ENCODE data around the gene MAP7D2.

The MAP7D2 gene

GRCh38 chrX:20112022-20112774 is 4.5 kb downstream of the MAP7D2 start:
- no peak for DNase-seq (ENCODE audit: low read depth)

- no peak for DNase-seq (ENCODE audit: low read depth)
Measured at GRCh38 chrX:20111271-20111670, 5.4 kb downstream of the MAP7D2 start.

- DNase-seq (ENCODE audit: low read depth), result no peak
Measured at GRCh38 chrX:20101934-20102581, 14.6 kb downstream of the MAP7D2 start.

GRCh38 chrX:20091499-20091898 is 25.2 kb downstream of the MAP7D2 start:
- DNase-seq (ENCODE audit: low read depth), result no peak

GRCh38 chrX:20089845-20090244 is 26.9 kb downstream of the MAP7D2 start:
- no peak for DNase-seq (ENCODE audit: low read depth)

GRCh38 chrX:20080277-20080676 is 36.4 kb downstream of the MAP7D2 start:
- no peak for DNase-seq (ENCODE audit: low read depth)

GRCh38 chrX:20071511-20072079 is 45.1 kb downstream of the MAP7D2 start:
- DNase-seq (ENCODE audit: low read depth), result no peak

GRCh38 chrX:20067709-20068561 is 48.8 kb downstream of the MAP7D2 start:
- no peak for DNase-seq (ENCODE audit: low read depth)

GRCh38 chrX:20066968-20067708 is 49.6 kb downstream of the MAP7D2 start:
- DNase-seq (ENCODE audit: low read depth), result no peak

GRCh38 chrX:20063716-20064351 is 52.9 kb downstream of the MAP7D2 start:
- DNase-seq (ENCODE audit: low read depth), result no peak

- DNase-seq (ENCODE audit: low read depth), result no peak
Measured at GRCh38 chrX:20063153-20063552, 53.6 kb downstream of the MAP7D2 start.

- DNase-seq (ENCODE audit: low read depth), result no peak
Measured at GRCh38 chrX:20061855-20062254, 54.9 kb downstream of the MAP7D2 start.

GRCh38 chrX:20060961-20061748 is 55.6 kb downstream of the MAP7D2 start:
- DNase-seq (ENCODE audit: low read depth), result no peak

GRCh38 chrX:20059467-20060128 is 57.1 kb downstream of the MAP7D2 start:
- no peak for DNase-seq (ENCODE audit: low read depth)

- no peak for DNase-seq (ENCODE audit: low read depth)
Measured at GRCh38 chrX:20057479-20057878, 59.2 kb downstream of the MAP7D2 start.

- no peak for DNase-seq (ENCODE audit: low read depth)
Measured at GRCh38 chrX:20056704-20057103, 60.0 kb downstream of the MAP7D2 start.

GRCh38 chrX:20053537-20053936 is 63.2 kb downstream of the MAP7D2 start:
- DNase-seq (ENCODE audit: low read depth), result no peak

- no peak for DNase-seq (ENCODE audit: low read depth)
Measured at GRCh38 chrX:20046864-20047263, 69.8 kb downstream of the MAP7D2 start.

GRCh38 chrX:20046223-20046622 is 70.5 kb downstream of the MAP7D2 start:
- no peak for DNase-seq (ENCODE audit: low read depth)

GRCh38 chrX:20042221-20042620 is 74.5 kb downstream of the MAP7D2 start:
- DNase-seq (ENCODE audit: low read depth), result no peak
